ENCODE results near the gene PRKG1.
"Not testable (repeated sequence)": the region's sequence is repeated elsewhere in the genome, so short reads cannot be mapped to it uniquely, and the experiment has no call there.

PRKG1 gene

GRCh38 chr10:51117053-51117660 lies 42.9 kb downstream of the PRKG1 start:
- no peak for DNase-seq (ENCODE audit: low read depth in 2 of 2)

GRCh38 chr10:51117794-51118193 lies 43.5 kb downstream of the PRKG1 start:
- no peak for DNase-seq (ENCODE audit: low read depth in 2 of 2)

GRCh38 chr10:51119441-51119840 lies 45.2 kb downstream of the PRKG1 start:
- DNase-seq (ENCODE audit: low read depth in 2 of 2), result no peak

- no peak for DNase-seq (ENCODE audit: low read depth in 2 of 2)
These were observed 47.6 kb downstream of the PRKG1 start for GRCh38 chr10:51121861-51122260.

GRCh38 chr10:51124852-51125251 lies 50.6 kb downstream of the PRKG1 start:
- no peak for DNase-seq (ENCODE audit: low read depth in 2 of 2)

GRCh38 chr10:51125518-51125917 lies 51.2 kb downstream of the PRKG1 start:
- DNase-seq (ENCODE audit: low read depth in 2 of 2), result no peak

GRCh38 chr10:51129946-51130544 lies 55.8 kb downstream of the PRKG1 start:
- no peak for DNase-seq (ENCODE audit: low read depth in 2 of 2)

- DNase-seq (ENCODE audit: low read depth in 2 of 2), result no peak
These were observed 63.7 kb downstream of the PRKG1 start for GRCh38 chr10:51137756-51138529.

GRCh38 chr10:51139176-51139575 lies 64.9 kb downstream of the PRKG1 start:
- no peak for DNase-seq (ENCODE audit: low read depth in 2 of 2)

- DNase-seq (ENCODE audit: low read depth in 2 of 2), result no peak
These were observed 66.7 kb downstream of the PRKG1 start for GRCh38 chr10:51141010-51141409.

- no peak for DNase-seq (ENCODE audit: low read depth in 2 of 2)
These were observed 70.0 kb downstream of the PRKG1 start for GRCh38 chr10:51144161-51144781.

GRCh38 chr10:51145375-51145774 lies 71.1 kb downstream of the PRKG1 start:
- DNase-seq (ENCODE audit: low read depth in 2 of 2), result no peak

GRCh38 chr10:51147644-51148399 lies 73.5 kb downstream of the PRKG1 start:
- DNase-seq (ENCODE audit: low read depth in 2 of 2), result no peak

- DNase-seq (ENCODE audit: low read depth in 2 of 2), result no peak
These were observed 82.6 kb downstream of the PRKG1 start for GRCh38 chr10:51156926-51157325.

- no peak for DNase-seq (ENCODE audit: low read depth in 2 of 2)
These were observed 84.5 kb downstream of the PRKG1 start for GRCh38 chr10:51158832-51159231.

GRCh38 chr10:51159841-51160240 lies 85.6 kb downstream of the PRKG1 start:
- DNase-seq (ENCODE audit: low read depth in 2 of 2), result no peak

- no peak for DNase-seq (ENCODE audit: low read depth in 2 of 2)
These were observed 87.7 kb downstream of the PRKG1 start for GRCh38 chr10:51162002-51162401.

- not testable (repeated sequence) for DNase-seq (ENCODE audit: low read depth in 2 of 2)
These were observed 89.2 kb downstream of the PRKG1 start for GRCh38 chr10:51163380-51164049.

- DNase-seq (ENCODE audit: low read depth in 2 of 2), result no peak
These were observed 94.0 kb downstream of the PRKG1 start for GRCh38 chr10:51168086-51168815.

- no peak for DNase-seq (ENCODE audit: low read depth in 2 of 2)
These were observed 94.8 kb downstream of the PRKG1 start for GRCh38 chr10:51169111-51169510.

Measured in stimulated activated CD4-positive, alpha-beta T cell treated with anti-CD3 and anti-CD28 coated beads, Interleukin-15, amount 100 ng/mL, for 48 hours (primary cell).